Measurements from ENCODE around the gene TNFRSF19. TPM values are rescaled to one million over a fixed set of nuclear protein-coding genes. Genes with fewer than 3 reads are reported as not detected.

The TNFRSF19 gene
- total and polyA plus RNA-seq, 2 of the 8 experiments (the other 6 are each of a cell fraction or from before 2014, with no cell fraction given), result 0.50 to 0.95 TPM

GRCh38 chr13:23678795-23679194 is 108.6 kb downstream of the TNFRSF19 start:
- ChIA-PET CTCF (ENCODE audit: partially characterized antibody) (interaction anchor here (4.1 kb wide), 1 partner anchor 10 kb away, joined by 31 read pairs; no protein-coding TSS in a partner anchor), POLR2A (ENCODE audit: partially characterized antibody) (no interaction called here)
- H3K56ac ChIP-seq (replicated peaks; ENCODE audit: insufficient read length, low read depth, low read length), result no peak overlapping the region
- H2BK120ac ChIP-seq (replicated peaks; ENCODE audit: low read depth, low read length), result no peak overlapping the region
- no peak overlapping the region for H3K27ac ChIP-seq (ENCODE audit: low read depth, low read length)
- no peak overlapping the region for H4K5ac ChIP-seq (ENCODE audit: insufficient read length, low read depth, low read length)
- H3K27me3 ChIP-seq (replicated peaks in 1 of 4; ENCODE audit: control insufficient read depth in 3 of 4, extremely low read depth in 1 of 4, insufficient read depth in 3 of 4, low read length in 3 of 4), result no peaks in the 10 kb centered on the region
- DNase-seq (ENCODE audit: low read depth in 1 of 2, low spot score in 2 of 2), result no peak
- H3K23ac ChIP-seq (ENCODE audit: insufficient read length), result no peak overlapping the region
- no peak overlapping the region for H3K18ac ChIP-seq (ENCODE audit: extremely low read depth, low read length)
- TF ChIP-seq MAX (IDR thresholded peaks at IDR 0.05) (no peak), CREB1 (IDR thresholded peaks at IDR 0.05) (no peak), RFX5 (IDR thresholded peaks at IDR 0.05; ENCODE audit: borderline replicate concordance, low read depth, low read length) (no peak), RAD21 (IDR thresholded peaks at IDR 0.05 in 1 of 2, conservative IDR thresholded peaks at IDR 0.05 in 1 of 2; ENCODE audit: low read depth in 2 of 2, low read length in 2 of 2) (no peak), POLR2AphosphoS5 (IDR thresholded peaks at IDR 0.05; ENCODE audit: low read depth, low read length) (no peak), ZNF274 (IDR thresholded peaks at IDR 0.05; ENCODE audit: borderline replicate concordance, extremely low read depth, low read length) (no peak)
- no peaks in the 10 kb centered on the region for H4K20me1 ChIP-seq (replicated peaks in 1 of 2; ENCODE audit: control insufficient read depth in 1 of 2, insufficient read depth in 2 of 2, low read length in 2 of 2)
- H3K79me2 ChIP-seq (ENCODE audit: control insufficient read depth in 1 of 2, insufficient read depth in 2 of 2, low read length in 2 of 2), result no peaks in the 10 kb centered on the region
- H3K14ac ChIP-seq (ENCODE audit: insufficient read length), result no peak overlapping the region
- WGBS, 2 experiments (ENCODE audit: extremely low coverage in 1 of 2, insufficient coverage in 1 of 2, insufficient read length in 1 of 2, insufficient replicate concordance in 2 of 2, low coverage in 1 of 2, low lambda C conversion rate in 2 of 2, missing lambda C conversion rate in 1 of 2), result 95% methylated on average over 2 of the region's 2 CpGs; no CpG with 5 or more reads in 1 of the 2 experiments
- no peak overlapping the region for H3K4me2 ChIP-seq (ENCODE audit: insufficient read depth in 1 of 2, low read depth in 2 of 2, low read length in 2 of 2)
- H3K4ac ChIP-seq (replicated peaks; ENCODE audit: insufficient read length, low read depth, low read length), result no peak overlapping the region
- no peak overlapping the region for H4K8ac ChIP-seq (ENCODE audit: extremely low read depth, insufficient read depth, low read length)
- no peak overlapping the region for H2BK15ac ChIP-seq (ENCODE audit: low read length)
- H2BK12ac ChIP-seq (ENCODE audit: low read depth, low read length), result no peak overlapping the region
- H3K36me3 ChIP-seq (ENCODE audit: control insufficient read depth in 2 of 4, insufficient read depth in 4 of 4, low read length in 3 of 4), result peaks cover 0 to 10% (median 0%) of the 10 kb centered on the region in 4 experiments; a peak in 1 of 8 replicates
- FAIRE-seq, result no peak
- H2AFZ ChIP-seq (ENCODE audit: low read length), result no peak overlapping the region
- no peak overlapping the region for H2BK20ac ChIP-seq (ENCODE audit: low read length)
- no peak overlapping the region for H2AK5ac ChIP-seq (ENCODE audit: low read depth, low read length)
- no peaks in the 10 kb centered on the region for H3K79me1 ChIP-seq (ENCODE audit: low read depth, low read length)
- H3K9ac ChIP-seq (replicated peaks in 1 of 4; ENCODE audit: extremely low read depth in 1 of 4, low read depth in 3 of 4, low read length in 3 of 4), result no peak overlapping the region
- no peak overlapping the region for H3K4me3 ChIP-seq (ENCODE audit: extremely low read depth in 1 of 4, insufficient read depth in 2 of 4, low read depth in 3 of 4, low read length in 4 of 4)
- H3K23me2 ChIP-seq (ENCODE audit: low read depth, low read length), result no peaks in the 10 kb centered on the region
- H3K9me3 ChIP-seq (ENCODE audit: insufficient read depth in 2 of 2, low read depth in 1 of 2, low read length in 1 of 2), result peaks cover 9 to 14% of the 10 kb centered on the region in 2 experiments; a peak in 3 of 4 replicates
- H2BK5ac ChIP-seq (ENCODE audit: low read depth, low read length), result no peak overlapping the region
- H3K4me1 ChIP-seq (replicated peaks in 1 of 4; ENCODE audit: control insufficient read depth in 3 of 4, insufficient read depth in 4 of 4, low read length in 3 of 4), result peaks cover 0 to 5% (median 2%) of the 10 kb centered on the region in 4 experiments; a peak in 2 of 7 replicates
- no peak overlapping the region for H4K91ac ChIP-seq (replicated peaks; ENCODE audit: insufficient read length, low read length)
